ENCODE results near the gene TRIM72. TPM values are rescaled to one million over a fixed set of nuclear protein-coding genes. Genes with fewer than 3 reads are reported as not detected.
A peak's percentile ranks its signal among the peaks of the same experiment; 100 is the strongest.

The TRIM72 gene
- total RNA-seq, 1 experiment from 2014 or later: 1.2 TPM

- peaks cover 26 to 27% of the 10 kb centered on the region in 2 experiments for H3K4me1 Mint-ChIP-seq
- Histone ChIP-seq H3K14ac (ENCODE audit: insufficient read depth, low read length) (no peak overlapping the region), H3K18ac (ENCODE audit: insufficient read length, low read depth, low read length) (no peak overlapping the region), H2BK20ac (ENCODE audit: low read depth, low read length, poor library complexity, severe bottlenecking) (no peak overlapping the region), H4K8ac (replicated peaks; ENCODE audit: insufficient read length, low read depth, low read length) (no peak overlapping the region), H3K79me2 (ENCODE audit: insufficient read depth, low read length) (no peaks in the 10 kb centered on the region), H3K4ac (ENCODE audit: low read depth, low read length) (no peak overlapping the region), H3K23me2 (ENCODE audit: insufficient read length, low read depth, low read length, poor library complexity, severe bottlenecking) (no peaks in the 10 kb centered on the region), H4K91ac (ENCODE audit: insufficient read length, low read depth, low read length) (no peak overlapping the region), H3K27me3 (ENCODE audit: insufficient read depth, low read length) (no peaks in the 10 kb centered on the region), H3K27ac (ENCODE audit: insufficient read length, low read depth, low read length) (no peak overlapping the region), H2AFZ (ENCODE audit: low read length) (no peak overlapping the region), H2AK5ac (ENCODE audit: insufficient read length, low read length) (no peak overlapping the region), H2BK15ac (ENCODE audit: low read depth, low read length) (no peak overlapping the region), H3K4me1 (ENCODE audit: insufficient read depth, low read length) (peaks cover 1% of the 10 kb centered on the region; the same call in 1 of the 2 replicates), H3K79me1 (ENCODE audit: insufficient read depth, low read depth, low read length, poor library complexity, severe bottlenecking) (no peaks in the 10 kb centered on the region), H2BK120ac (ENCODE audit: low read depth, low read length, poor library complexity, severe bottlenecking) (no peak overlapping the region), H3K4me2 (ENCODE audit: insufficient read depth, insufficient read length, low read length) (no peak overlapping the region), H3K9me3 (ENCODE audit: control insufficient read depth, low read depth, low read length) (no peaks in the 10 kb centered on the region), H3K56ac (ENCODE audit: insufficient read length, low read depth, low read length) (no peak overlapping the region), H2BK12ac (ENCODE audit: insufficient read length, low read depth, low read length) (no peak overlapping the region), H3K9ac (ENCODE audit: extremely low read depth, insufficient read length, low read length) (no peak overlapping the region), H2BK5ac (ENCODE audit: insufficient read length, low read length) (no peak overlapping the region), H4K5ac (ENCODE audit: insufficient read length, low read depth, low read length) (no peak overlapping the region), H3T11ph (ENCODE audit: low read length) (no peak overlapping the region), H4K20me1 (ENCODE audit: control insufficient read depth, insufficient read depth, insufficient read length) (no peaks in the 10 kb centered on the region), H3K23ac (ENCODE audit: insufficient read length, low read depth, low read length) (no peak overlapping the region)
- DNase-seq: peak; percentile 18
- H3K27ac Mint-ChIP-seq: no peak overlapping the region; a peak in 1 of 7 replicates
- H3K9me3 Mint-ChIP-seq: no peaks in the 10 kb centered on the region
- no CpG with 5 or more reads among the region's 10 CpGs for WGBS (ENCODE audit: extremely low coverage, insufficient read length, low lambda C conversion rate)
- no peak overlapping the region for H3K4me3 Mint-ChIP-seq
- no peaks in the 10 kb centered on the region for H3K36me3 Mint-ChIP-seq (ENCODE audit: insufficient read depth in 1 of 3, low read depth in 3 of 3)
- H3K27me3 Mint-ChIP-seq (ENCODE audit: low read depth): no peaks in the 10 kb centered on the region; the same call in 1 of the 2 replicates
- TF ChIP-seq CTCF (conservative IDR thresholded peaks at IDR 0.05): no peak
These were observed 55.0 kb downstream of the TRIM72 start for GRCh38 chr16:31268891-31269290.
